ENCODE data around the gene SIRPB2. TPM values are rescaled to one million over a fixed set of nuclear protein-coding genes. Genes with fewer than 3 reads are reported as not detected.

Gene SIRPB2
- total and polyA plus RNA-seq, 2 of the 4 experiments (the other 2 are of a cell fraction): not detected

DNA sequence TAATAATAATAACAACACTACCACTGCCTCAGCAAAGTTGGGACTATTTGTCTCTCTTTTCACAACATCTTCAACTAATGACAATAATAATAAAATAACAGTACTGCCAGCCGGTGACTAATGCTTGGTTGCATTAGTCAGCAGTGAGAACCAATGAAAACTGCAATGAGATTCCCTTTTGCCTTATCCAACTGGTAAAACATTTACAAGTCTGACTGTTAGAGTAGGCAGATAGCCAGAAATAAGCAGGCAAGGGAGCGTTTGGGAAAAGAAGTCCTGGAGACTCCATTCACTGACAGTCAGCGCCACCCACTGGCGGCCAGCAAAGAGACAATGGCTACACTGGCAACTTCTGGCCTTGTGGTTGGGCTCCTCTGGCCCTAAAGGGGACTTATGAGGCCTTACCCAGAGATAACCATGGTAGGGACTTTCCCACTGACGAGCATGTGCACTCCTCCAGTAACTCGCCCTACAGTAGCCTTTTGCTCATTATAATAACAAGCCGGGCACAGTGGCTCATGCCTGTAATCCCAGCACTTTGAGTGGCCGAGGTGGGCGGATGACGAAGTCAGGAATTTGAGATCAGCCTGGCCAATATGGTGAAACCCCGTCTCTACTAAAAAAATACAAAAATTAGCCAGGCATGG, 21.2 kb downstream of the SIRPB2 start:
- peaks cover 14 to 18% of the 10 kb centered on the region in 2 experiments for H3K79me1 ChIP-seq (ENCODE audit: low read depth in 1 of 2, low read length in 2 of 2)
- H3K4me3 ChIP-seq (ENCODE audit: insufficient read depth, low read depth, low read length): no peak overlapping the region
- intact Hi-C loops (cut with micrococcal nuclease): loop anchor here (1.0 to 10.0 kb wide), 3 partner anchors 33 to 655 kb away; partner anchors contain the start of gene PSMF1
- in situ Hi-C loops (cut with MboI; ENCODE audit: low sequenced_read_pairs): no loop called here
- no peak overlapping the region for H3K56ac ChIP-seq (ENCODE audit: extremely low read depth, insufficient read depth, low read length)
- dilution Hi-C loops (cut with HindIII; ENCODE audit: low sequenced_read_pairs, unreplicated experiment): no loop called here
- POLR2A ChIA-PET (ENCODE audit: unreplicated experiment): no interaction called here
- BruUV-seq (replicated peaks): no TSS peak
- H4K5ac ChIP-seq (ENCODE audit: low read depth, low read length): no peak overlapping the region
- no peak overlapping the region for H3K9ac ChIP-seq (ENCODE audit: low read depth, low read length)
- no peak overlapping the region for H2BK120ac ChIP-seq (ENCODE audit: low read depth, low read length)
- H4K20me1 ChIP-seq (ENCODE audit: insufficient read depth, low read length): peaks cover 11% of the 10 kb centered on the region
- H3K18ac ChIP-seq (ENCODE audit: low read depth, low read length): no peak overlapping the region
- H3K9me3 ChIP-seq (ENCODE audit: control insufficient read depth, insufficient read depth, low read length): no peaks in the 10 kb centered on the region
- H3K4me1 ChIP-seq (ENCODE audit: control insufficient read depth, insufficient read depth, low read length): peaks cover 12% of the 10 kb centered on the region
- WGBS, 2 experiments (ENCODE audit: extremely low coverage in 2 of 2, insufficient read length in 1 of 2): 0% methylated on average over 5 of the region's 11 CpGs; no CpG with 5 or more reads in 1 of the 2 experiments
- H2BK20ac ChIP-seq (ENCODE audit: low read depth, low read length): no peak overlapping the region
- peak; percentile 70 for ATAC-seq (ENCODE audit: low read depth)
- no peak overlapping the region for H2BK15ac ChIP-seq (ENCODE audit: low read depth, low read length)
- 0 out of 2 replicates have a peak overlapping the region, but pooled peaks have one; percentile 0 for H3K27ac ChIP-seq (ENCODE audit: insufficient read depth, low read length)
- H3K27me3 ChIP-seq (ENCODE audit: control insufficient read depth, insufficient read depth, low read length): peaks cover 2% of the 10 kb centered on the region; the same call in 1 of the 2 replicates
- no peaks in the 10 kb centered on the region for H3K36me3 ChIP-seq (ENCODE audit: control insufficient read depth, insufficient read depth, low read length)
- H2AK5ac ChIP-seq (ENCODE audit: low read depth, low read length): no peak overlapping the region
- no peak overlapping the region for H3K23ac ChIP-seq (ENCODE audit: low read depth, low read length)
- peak overlapping the region; percentile 55 for H2BK5ac ChIP-seq (ENCODE audit: low read depth, low read length, poor library complexity, severe bottlenecking)
- peak overlapping the region in 1 of 2 experiments; percentile 11; a peak in 1 of 4 replicates for H4K8ac ChIP-seq (ENCODE audit: low read depth in 2 of 2, low read length in 2 of 2)
- H3K9me1 ChIP-seq (ENCODE audit: insufficient read depth, low read length): peaks cover 9% of the 10 kb centered on the region
- no peak overlapping the region for H4K91ac ChIP-seq (ENCODE audit: insufficient read depth, low read depth, low read length)
- CTCF ChIA-PET: no interaction called here
- H2AK9ac ChIP-seq (replicated peaks; ENCODE audit: low read depth, low read length, poor library complexity): no peak overlapping the region
- peak; percentile 100 for DNase-seq
- H3K14ac ChIP-seq (replicated peaks; ENCODE audit: low read depth, low read length): no peak overlapping the region
- peak overlapping the region; percentile 84 for H2AFZ ChIP-seq (replicated peaks; ENCODE audit: low read length, poor library complexity)
- no peak overlapping the region for H3K4me2 ChIP-seq (ENCODE audit: low read depth, low read length)
- H3K4ac ChIP-seq (ENCODE audit: low read depth, low read length): 0 out of 2 replicates have a peak overlapping the region, but pooled peaks have one; percentile 2
- TF ChIP-seq NFE2L2 (IDR thresholded peaks at IDR 0.05; ENCODE audit: low read depth, low read length): no peak
- TF ChIP-seq, protein P1, sequence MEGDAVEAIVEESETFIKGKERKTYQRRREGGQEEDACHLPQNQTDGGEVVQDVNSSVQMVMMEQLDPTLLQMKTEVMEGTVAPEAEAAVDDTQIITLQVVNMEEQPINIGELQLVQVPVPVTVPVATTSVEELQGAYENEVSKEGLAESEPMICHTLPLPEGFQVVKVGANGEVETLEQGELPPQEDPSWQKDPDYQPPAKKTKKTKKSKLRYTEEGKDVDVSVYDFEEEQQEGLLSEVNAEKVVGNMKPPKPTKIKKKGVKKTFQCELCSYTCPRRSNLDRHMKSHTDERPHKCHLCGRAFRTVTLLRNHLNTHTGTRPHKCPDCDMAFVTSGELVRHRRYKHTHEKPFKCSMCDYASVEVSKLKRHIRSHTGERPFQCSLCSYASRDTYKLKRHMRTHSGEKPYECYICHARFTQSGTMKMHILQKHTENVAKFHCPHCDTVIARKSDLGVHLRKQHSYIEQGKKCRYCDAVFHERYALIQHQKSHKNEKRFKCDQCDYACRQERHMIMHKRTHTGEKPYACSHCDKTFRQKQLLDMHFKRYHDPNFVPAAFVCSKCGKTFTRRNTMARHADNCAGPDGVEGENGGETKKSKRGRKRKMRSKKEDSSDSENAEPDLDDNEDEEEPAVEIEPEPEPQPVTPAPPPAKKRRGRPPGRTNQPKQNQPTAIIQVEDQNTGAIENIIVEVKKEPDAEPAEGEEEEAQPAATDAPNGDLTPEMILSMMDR (conservative IDR thresholded peaks at IDR 0.05; ENCODE audit: low read depth, low read length): peak; percentile 96
- peak; percentile 76; the same call in 1 of the 2 replicates for TF ChIP-seq FOS (IDR thresholded peaks at IDR 0.05; ENCODE audit: low read depth, low read length)
- TF ChIP-seq RCOR1 (IDR thresholded peaks at IDR 0.05; ENCODE audit: insufficient replicate concordance, low read length): no peak
- TF ChIP-seq SMC3 (IDR thresholded peaks at IDR 0.05; ENCODE audit: low read depth, low read length): peak; percentile 67
- TF ChIP-seq, protein P2, sequence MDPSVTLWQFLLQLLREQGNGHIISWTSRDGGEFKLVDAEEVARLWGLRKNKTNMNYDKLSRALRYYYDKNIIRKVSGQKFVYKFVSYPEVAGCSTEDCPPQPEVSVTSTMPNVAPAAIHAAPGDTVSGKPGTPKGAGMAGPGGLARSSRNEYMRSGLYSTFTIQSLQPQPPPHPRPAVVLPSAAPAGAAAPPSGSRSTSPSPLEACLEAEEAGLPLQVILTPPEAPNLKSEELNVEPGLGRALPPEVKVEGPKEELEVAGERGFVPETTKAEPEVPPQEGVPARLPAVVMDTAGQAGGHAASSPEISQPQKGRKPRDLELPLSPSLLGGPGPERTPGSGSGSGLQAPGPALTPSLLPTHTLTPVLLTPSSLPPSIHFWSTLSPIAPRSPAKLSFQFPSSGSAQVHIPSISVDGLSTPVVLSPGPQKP (IDR thresholded peaks at IDR 0.05; ENCODE audit: borderline replicate concordance, low read depth, low read length): no peak
- TF ChIP-seq RFX5 (IDR thresholded peaks at IDR 0.05; ENCODE audit: low read depth, low read length): no peak
- peak; percentile 77; the same call in 1 of the 2 replicates for TF ChIP-seq BHLHE40 (IDR thresholded peaks at IDR 0.05; ENCODE audit: low read depth, low read length)
- TF ChIP-seq RAD21 (IDR thresholded peaks at IDR 0.05; ENCODE audit: low read length): peak; percentile 86
- no peak; the same call in 1 of the 2 replicates for TF ChIP-seq MAZ (IDR thresholded peaks at IDR 0.05; ENCODE audit: borderline replicate concordance, low read depth, low read length)
- peak; percentile 64 for TF ChIP-seq POLR2A (IDR thresholded peaks at IDR 0.05; ENCODE audit: low read depth, low read length)
- TF ChIP-seq CEBPB (IDR thresholded peaks at IDR 0.05; ENCODE audit: low read depth, low read length): peak; percentile 57
- TF ChIP-seq MXI1 (IDR thresholded peaks at IDR 0.05; ENCODE audit: borderline replicate concordance, low read depth, low read length): peak; percentile 47; the same call in 1 of the 2 replicates
- TF ChIP-seq, protein P3, sequence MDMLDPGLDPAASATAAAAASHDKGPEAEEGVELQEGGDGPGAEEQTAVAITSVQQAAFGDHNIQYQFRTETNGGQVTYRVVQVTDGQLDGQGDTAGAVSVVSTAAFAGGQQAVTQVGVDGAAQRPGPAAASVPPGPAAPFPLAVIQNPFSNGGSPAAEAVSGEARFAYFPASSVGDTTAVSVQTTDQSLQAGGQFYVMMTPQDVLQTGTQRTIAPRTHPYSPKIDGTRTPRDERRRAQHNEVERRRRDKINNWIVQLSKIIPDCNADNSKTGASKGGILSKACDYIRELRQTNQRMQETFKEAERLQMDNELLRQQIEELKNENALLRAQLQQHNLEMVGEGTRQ (IDR thresholded peaks at IDR 0.05; ENCODE audit: low read depth, low read length): 0 out of 2 replicates have a peak, but pooled peaks have one; percentile 20
